ENCODE measurements around the gene STK39. TPM values are rescaled to one million over a fixed set of nuclear protein-coding genes. Genes with fewer than 3 reads are reported as not detected.

Gene STK39
- total RNA-seq, 2 experiments from 2014 or later, result 27.0 to 27.1 TPM

DNA sequence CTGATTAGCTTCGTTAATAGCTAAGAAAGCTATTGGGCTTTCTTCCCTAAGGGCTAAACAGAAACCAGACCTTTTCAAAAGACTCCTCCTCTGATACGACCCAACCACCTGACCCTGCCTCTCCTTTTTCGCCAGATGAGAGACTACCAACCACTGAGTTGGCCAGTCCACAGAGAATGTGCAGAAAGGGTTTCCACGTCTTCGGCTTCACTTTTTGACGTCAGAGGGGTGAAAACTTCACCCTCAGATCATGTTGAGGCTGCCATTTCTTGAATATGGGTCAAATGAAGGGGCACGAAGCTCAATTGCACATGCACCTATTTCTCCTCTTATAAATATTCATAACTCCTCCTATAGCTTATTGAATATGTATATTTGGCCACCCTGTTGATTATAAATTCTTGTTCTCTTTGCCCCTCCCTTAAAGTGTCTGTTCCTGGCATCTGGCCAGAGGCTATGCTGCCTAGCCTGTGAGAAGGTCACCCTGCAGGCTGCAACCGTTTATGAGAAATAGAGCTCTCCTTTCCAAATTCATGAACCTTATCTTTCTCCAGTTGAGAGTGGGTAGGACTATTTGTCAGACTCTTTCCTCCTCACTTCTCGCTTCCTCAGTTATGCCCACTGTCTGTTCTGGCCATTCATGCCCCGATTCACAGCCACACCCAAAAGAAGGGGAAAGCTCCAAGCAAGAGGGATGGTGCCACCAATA is 301.6 kb downstream of the STK39 start:
- no peaks in the 10 kb centered on the region for H3K36me3 Mint-ChIP-seq
- no peak for DNase-seq
- H3K9me3 Mint-ChIP-seq, result peaks cover 3% of the 10 kb centered on the region
- peak overlapping the region; percentile 1 for H3K27ac Mint-ChIP-seq
- H3K27me3 Mint-ChIP-seq, result no peaks in the 10 kb centered on the region
- H3K4me1 Mint-ChIP-seq, result no peaks in the 10 kb centered on the region
- no peak overlapping the region for H3K4me3 Mint-ChIP-seq

DNA sequence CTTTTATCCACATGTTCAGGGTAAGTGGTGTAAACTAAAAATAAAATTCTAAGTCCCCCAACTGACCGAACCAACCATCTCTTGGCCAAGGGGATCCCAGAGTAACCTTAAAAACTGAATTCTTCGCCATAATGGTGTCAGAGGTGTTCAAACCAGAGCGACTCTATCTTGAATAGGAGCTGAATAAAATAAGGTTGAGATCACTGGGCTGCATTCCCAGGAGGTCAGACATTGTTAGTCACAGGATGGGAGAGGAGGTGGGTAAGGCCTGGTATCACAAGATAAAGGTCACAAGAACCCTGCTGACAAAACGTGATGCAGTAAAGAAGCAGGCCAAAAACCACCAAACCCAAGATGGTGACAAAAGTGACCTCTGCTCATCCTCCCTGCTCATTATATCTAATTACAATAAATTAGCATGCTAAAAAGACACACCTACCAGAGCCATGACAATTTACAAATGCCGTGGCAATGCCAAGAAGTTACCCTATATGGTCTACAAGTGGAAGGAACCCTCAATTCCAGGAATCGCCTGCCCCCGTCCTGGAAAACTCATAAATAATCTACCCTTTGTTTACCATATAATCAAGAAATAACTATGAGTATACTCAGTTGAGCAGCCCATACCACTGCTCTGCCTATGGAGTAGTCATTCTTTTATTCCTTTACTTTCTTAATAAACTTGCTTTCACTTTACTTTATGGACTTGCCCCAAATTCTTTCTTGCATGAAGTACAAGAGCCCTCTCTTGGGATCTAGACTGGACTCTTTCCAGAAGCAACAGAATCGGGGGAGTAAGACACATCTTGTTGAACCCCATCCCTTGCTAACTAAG is 302.4 kb downstream of the STK39 start:
- H3K27me3 Mint-ChIP-seq, result peaks cover 3% of the 10 kb centered on the region
- H3K9me3 Mint-ChIP-seq, result peaks cover 3% of the 10 kb centered on the region
- H3K36me3 Mint-ChIP-seq, result no peaks in the 10 kb centered on the region
- H3K27ac Mint-ChIP-seq, result no peak overlapping the region
- H3K4me3 Mint-ChIP-seq, result no peak overlapping the region
- DNase-seq, result no peak
- H3K4me1 Mint-ChIP-seq, result no peaks in the 10 kb centered on the region

GRCh38 chr2:167943897-167944296 is 303.5 kb downstream of the STK39 start:
- H3K27ac Mint-ChIP-seq, result no peak overlapping the region
- no peak overlapping the region for H3K4me3 Mint-ChIP-seq
- no peak for DNase-seq
- no peaks in the 10 kb centered on the region for H3K36me3 Mint-ChIP-seq
- no peaks in the 10 kb centered on the region for H3K4me1 Mint-ChIP-seq
- peaks cover 8% of the 10 kb centered on the region for H3K27me3 Mint-ChIP-seq
- H3K9me3 Mint-ChIP-seq, result peaks cover 3% of the 10 kb centered on the region

DNA sequence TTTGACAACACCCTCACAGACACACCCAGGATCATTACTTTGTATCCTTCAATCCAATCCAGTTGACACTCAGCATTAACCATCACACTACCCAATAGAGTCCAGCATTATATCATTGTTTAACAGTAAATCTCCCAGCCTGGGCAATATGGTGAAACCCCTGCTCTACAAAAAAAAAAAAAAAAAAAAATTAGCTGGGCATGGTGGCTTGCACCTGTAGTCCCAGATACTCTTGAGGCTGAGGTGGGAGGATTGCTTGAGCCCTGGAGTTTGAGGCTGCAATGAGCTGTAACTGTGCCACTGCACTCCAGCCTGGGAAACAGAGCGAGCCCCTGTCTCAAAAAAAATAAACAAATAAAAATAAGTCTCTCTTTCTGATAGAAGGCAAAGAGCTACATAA is 304.0 kb downstream of the STK39 start:
- no peaks in the 10 kb centered on the region for H3K36me3 Mint-ChIP-seq
- H3K27ac Mint-ChIP-seq, result no peak overlapping the region

DNA sequence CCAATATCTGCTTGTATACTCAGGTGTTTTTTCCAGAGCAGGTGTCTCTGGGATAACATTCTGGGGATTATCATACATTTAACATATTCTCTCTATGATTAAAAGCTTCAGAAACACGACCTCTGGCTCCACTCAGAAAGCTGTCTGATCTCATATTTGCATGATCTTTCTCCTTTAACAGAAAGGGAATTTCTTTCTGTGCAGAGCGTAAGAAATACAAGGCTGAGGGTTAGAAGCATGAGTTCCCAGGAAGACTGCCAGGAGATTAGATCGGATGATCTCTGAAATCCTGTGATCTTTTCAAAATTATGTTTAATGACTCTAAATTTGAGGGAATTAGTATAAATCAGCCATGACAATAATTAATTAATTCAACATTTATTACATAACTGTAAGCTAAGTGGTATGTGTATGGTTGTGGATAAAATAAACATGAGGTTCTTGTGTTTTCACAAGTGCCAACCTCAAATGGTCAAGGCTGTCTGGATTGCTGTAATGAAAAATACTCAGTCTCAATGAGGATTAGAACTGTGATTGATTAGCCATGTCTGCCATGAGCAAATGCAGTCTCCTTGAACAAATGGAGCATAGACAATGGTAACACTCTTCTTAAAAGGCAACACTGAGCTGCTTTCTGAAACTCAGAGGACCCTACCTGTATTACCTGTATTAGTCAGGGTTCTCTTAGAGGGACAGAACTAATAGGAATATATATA is 304.9 kb downstream of the STK39 start:
- no peaks in the 10 kb centered on the region for H3K36me3 Mint-ChIP-seq
- no peaks in the 10 kb centered on the region for H3K4me1 Mint-ChIP-seq
- H3K4me3 Mint-ChIP-seq, result no peak overlapping the region
- peaks cover 14% of the 10 kb centered on the region for H3K27me3 Mint-ChIP-seq
- DNase-seq, result no peak
- no peak overlapping the region for H3K27ac Mint-ChIP-seq
- H3K9me3 Mint-ChIP-seq, result no peaks in the 10 kb centered on the region

More for the DNA sequence above, 304.0 kb downstream of the STK39 start:
- Mint-ChIP-seq H3K9me3 (peaks cover under 1% of the 10 kb centered on the region), H3K4me3 (no peak overlapping the region), H3K27me3 (peaks cover 13% of the 10 kb centered on the region), H3K4me1 (no peaks in the 10 kb centered on the region)
- DNase-seq, result no peak

GRCh38 chr2:167941604-167942003 is 305.8 kb downstream of the STK39 start:
- Mint-ChIP-seq H3K27ac (no peak overlapping the region), H3K27me3 (peaks cover 14% of the 10 kb centered on the region), H3K36me3 (no peaks in the 10 kb centered on the region), H3K9me3 (no peaks in the 10 kb centered on the region), H3K4me1 (no peaks in the 10 kb centered on the region), H3K4me3 (no peak overlapping the region)
- no peak for DNase-seq

DNA sequence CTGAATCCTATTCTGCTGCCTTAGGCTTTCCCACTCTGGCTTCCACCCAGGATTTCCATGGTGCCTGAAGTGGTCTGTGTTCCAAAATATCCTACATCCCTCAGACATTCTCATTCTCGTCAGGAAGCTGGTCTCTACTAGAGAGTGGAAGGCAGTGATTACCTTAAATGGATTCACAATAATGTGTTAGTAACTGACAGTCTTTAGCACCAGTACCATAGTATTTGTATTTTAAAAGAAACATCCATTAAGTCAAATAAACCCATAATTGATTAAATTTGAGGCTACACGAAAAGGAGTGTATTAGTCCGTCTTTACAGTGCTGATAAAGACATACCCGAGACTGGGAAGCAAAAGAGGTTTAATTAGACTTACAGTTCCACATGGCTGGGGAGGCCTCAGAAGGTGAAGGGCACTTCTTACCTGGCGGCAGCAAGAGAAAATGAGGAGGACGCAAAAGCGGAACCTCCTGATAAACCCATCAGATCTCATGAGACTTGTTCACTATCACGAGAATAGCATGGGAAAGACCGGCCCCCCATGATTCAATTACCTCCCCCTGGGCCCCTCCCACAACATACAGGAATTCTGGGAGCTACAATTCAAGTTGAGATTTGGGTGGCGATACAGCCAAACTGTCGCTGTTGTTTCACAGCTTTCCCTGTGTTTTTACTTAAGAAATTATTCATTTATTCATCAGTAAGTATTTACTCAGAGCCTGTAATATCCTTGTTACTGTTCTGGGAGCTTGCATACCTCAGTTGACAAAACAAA is 306.5 kb downstream of the STK39 start:
- no peak overlapping the region for H3K4me3 Mint-ChIP-seq

GRCh38 chr2:167940346-167940725 is 307.1 kb downstream of the STK39 start:
- Mint-ChIP-seq H3K4me1 (no peaks in the 10 kb centered on the region), H3K4me3 (no peak overlapping the region), H3K27ac (no peak overlapping the region), H3K9me3 (peaks cover under 1% of the 10 kb centered on the region), H3K27me3 (peaks cover 14% of the 10 kb centered on the region), H3K36me3 (no peaks in the 10 kb centered on the region)
- DNase-seq, result no peak

More for the DNA sequence above, 306.5 kb downstream of the STK39 start:
- Mint-ChIP-seq H3K9me3 (no peaks in the 10 kb centered on the region), H3K27ac (no peak overlapping the region), H3K4me1 (no peaks in the 10 kb centered on the region), H3K36me3 (no peaks in the 10 kb centered on the region), H3K27me3 (peaks cover 14% of the 10 kb centered on the region)
- no peak for DNase-seq

DNA sequence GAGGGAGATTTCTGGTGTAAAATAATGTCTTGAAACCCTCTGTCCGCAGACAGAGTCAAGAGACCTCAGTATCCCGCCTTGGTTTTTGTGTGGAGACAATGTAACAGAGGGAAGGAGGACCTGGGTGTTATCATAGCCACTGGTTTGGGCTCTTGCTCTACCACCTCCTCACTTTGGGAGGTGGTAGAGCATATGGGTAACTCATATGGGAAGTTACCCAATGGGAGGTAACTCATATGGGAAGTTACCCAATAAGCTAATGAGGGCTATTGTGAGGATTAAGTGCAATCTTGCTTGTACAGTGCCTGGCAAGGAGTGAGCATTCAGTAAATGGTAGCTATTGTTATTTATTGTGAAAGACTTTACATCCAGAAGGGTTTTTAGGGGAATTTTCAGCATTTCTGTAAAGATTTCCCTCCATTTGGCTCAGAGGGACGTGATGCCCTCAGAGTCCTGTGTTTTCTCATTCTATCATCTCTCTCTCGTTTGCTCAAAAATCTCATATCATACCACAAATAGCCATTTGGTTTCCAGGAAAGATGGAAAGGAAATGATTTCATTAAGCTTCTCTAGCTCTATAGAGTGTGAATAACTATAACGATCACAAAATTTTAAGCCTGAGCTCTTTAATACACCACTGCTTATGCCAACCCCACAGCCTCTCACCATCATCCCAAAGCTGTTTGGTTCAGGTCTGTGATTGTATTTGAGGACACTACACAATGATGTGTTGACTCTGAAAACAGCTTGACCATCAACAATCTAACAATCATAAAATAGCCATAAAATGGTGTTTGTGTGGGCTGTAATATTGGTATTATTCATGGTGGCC is 307.7 kb downstream of the STK39 start:
- Mint-ChIP-seq H3K27me3 (peaks cover 14% of the 10 kb centered on the region), H3K4me3 (no peak overlapping the region), H3K9me3 (peaks cover 3% of the 10 kb centered on the region), H3K27ac (no peak overlapping the region), H3K36me3 (no peaks in the 10 kb centered on the region), H3K4me1 (no peaks in the 10 kb centered on the region)
- no peak for DNase-seq

DNA sequence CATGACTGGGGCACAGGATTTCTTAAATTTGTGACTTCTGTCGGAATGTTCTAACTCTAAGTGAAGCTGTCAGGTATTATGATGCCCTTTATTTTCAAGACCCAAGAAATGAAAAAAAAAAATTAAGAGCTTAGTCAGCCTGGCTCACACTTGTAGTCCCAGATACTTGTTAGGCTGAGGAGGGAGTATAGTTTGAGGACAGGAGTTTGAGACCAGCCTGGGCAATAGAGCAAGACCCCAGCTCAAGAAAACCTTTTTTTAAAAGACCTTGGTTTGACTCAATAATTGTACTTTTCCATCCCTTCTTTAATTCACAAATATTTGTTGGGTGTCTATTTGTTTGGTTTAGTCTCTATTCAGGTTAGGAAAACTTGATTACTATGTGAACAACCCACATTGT is 310.0 kb downstream of the STK39 start:
- Mint-ChIP-seq H3K27me3 (peaks cover 14% of the 10 kb centered on the region), H3K9me3 (peaks cover 3% of the 10 kb centered on the region), H3K4me3 (no peak overlapping the region), H3K27ac (no peak overlapping the region), H3K36me3 (peaks cover 1% of the 10 kb centered on the region), H3K4me1 (no peaks in the 10 kb centered on the region)
- DNase-seq, result no peak

- H3K36me3 Mint-ChIP-seq, result peaks cover 1% of the 10 kb centered on the region
- H3K9me3 Mint-ChIP-seq, result peaks cover 3% of the 10 kb centered on the region
- H3K27ac Mint-ChIP-seq, result no peak overlapping the region
- no peak for DNase-seq
- H3K4me3 Mint-ChIP-seq, result no peak overlapping the region
- H3K4me1 Mint-ChIP-seq, result no peaks in the 10 kb centered on the region
- H3K27me3 Mint-ChIP-seq, result peaks cover 14% of the 10 kb centered on the region
These were observed 311.6 kb downstream of the STK39 start for GRCh38 chr2:167935803-167936110.

DNA sequence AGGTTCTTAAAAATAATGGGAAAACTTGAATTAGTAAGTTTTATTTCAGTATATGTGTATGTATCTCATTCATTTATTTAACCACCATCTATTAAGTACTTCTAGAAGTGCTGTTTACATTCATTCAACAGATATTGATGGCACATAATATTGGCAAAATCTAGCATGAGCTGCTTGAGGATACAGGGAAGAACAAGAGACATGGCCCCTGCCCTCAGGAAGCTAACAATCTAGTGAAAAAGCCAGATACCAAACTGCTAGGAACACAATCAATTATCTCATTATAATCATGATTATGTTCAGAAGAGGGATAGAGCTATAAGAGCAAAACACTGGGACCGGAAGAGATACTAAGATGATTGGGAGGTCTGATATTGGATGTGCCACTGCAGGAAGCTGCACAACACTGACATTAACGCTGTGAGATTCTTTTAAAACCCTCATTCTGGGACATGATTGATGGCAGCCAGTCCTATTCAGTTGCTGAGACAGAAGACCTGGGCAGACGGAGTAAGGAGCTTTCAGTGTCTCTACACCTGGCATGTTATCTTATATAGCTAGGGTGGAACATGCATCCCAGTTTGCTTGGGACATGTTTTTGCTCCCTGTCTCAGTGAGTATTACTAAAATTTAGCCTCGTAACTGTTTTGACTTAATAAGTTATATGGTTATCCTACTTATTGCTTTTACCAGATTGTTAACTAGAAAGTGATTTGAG is 314.1 kb downstream of the STK39 start:
- Mint-ChIP-seq H3K4me1 (no peaks in the 10 kb centered on the region), H3K4me3 (no peak overlapping the region), H3K9me3 (peaks cover 3% of the 10 kb centered on the region), H3K27me3 (no peaks in the 10 kb centered on the region), H3K36me3 (peaks cover 1% of the 10 kb centered on the region), H3K27ac (no peak overlapping the region)
- no peak for DNase-seq

GRCh38 chr2:167932123-167932693 is 315.2 kb downstream of the STK39 start:
- H3K9me3 Mint-ChIP-seq, result peaks cover 3% of the 10 kb centered on the region
- H3K27me3 Mint-ChIP-seq, result no peaks in the 10 kb centered on the region
- DNase-seq, result no peak
- no peak overlapping the region for H3K4me3 Mint-ChIP-seq
- no peaks in the 10 kb centered on the region for H3K4me1 Mint-ChIP-seq
- no peak overlapping the region for H3K27ac Mint-ChIP-seq
- peaks cover 1% of the 10 kb centered on the region for H3K36me3 Mint-ChIP-seq

Data from activated naive CD8-positive, alpha-beta T cell treated with anti-CD3 and anti-CD28 coated beads for 36 hours (primary cell).